Loucy (cell line): Measurements from ENCODE around the gene MAPRE2.

Experiments used
- H2AFZ ChIP-seq: fragments of 200-600 bp; sonication (generic); 2 replicates; pipeline ENCODE4 v1.6.0; 2016; ENCODE audit warnings: antibody characterized with exemption, mild to moderate bottlenecking, low read length, moderate library complexity
- H3F3A ChIP-seq: fragments of 200-600 bp; 2 replicates; pipeline ENCODE4 v1.6.0; 2016; ENCODE audit warnings: antibody characterized with exemption, low read depth, mild to moderate bottlenecking
- H3K27me3 ChIP-seq: fragments of 200-600 bp; sonication (generic); 2 replicates; pipeline ENCODE4 v1.6.1; 2014; ENCODE audit warnings: low read length, mild to moderate bottlenecking; ENCODE audit not compliant: insufficient read depth, poor library complexity, severe bottlenecking
- H3K36me3 ChIP-seq: fragments of 200-600 bp; sonication (generic); 2 replicates; pipeline ENCODE4 v1.6.1; 2016; ENCODE audit warnings: low read length; ENCODE audit not compliant: insufficient read depth
- H3K4me1 ChIP-seq: fragments of 200-600 bp; sonication (generic); 2 replicates; pipeline ENCODE4 v1.5.1; 2014; ENCODE audit warnings: low read length, mild to moderate bottlenecking; ENCODE audit not compliant: insufficient read depth, poor library complexity, severe bottlenecking
- H3K4me2 ChIP-seq: fragments of 200-600 bp; sonication (generic); 2 replicates; pipeline ENCODE4 v1.6.0; 2014; ENCODE audit warnings: antibody characterized with exemption, low read length, low read depth, mild to moderate bottlenecking; ENCODE audit not compliant: poor library complexity, severe bottlenecking
- H3K4me3 ChIP-seq: fragments of 200-600 bp; sonication (generic); 2 replicates; pipeline ENCODE4 v1.5.1; 2014; ENCODE audit warnings: low read length, mild to moderate bottlenecking, mixed read lengths; ENCODE audit not compliant: poor library complexity, severe bottlenecking
- H3K79me2 ChIP-seq: fragments of 200-600 bp; sonication (generic); 2 replicates; pipeline ENCODE4 v1.6.1; 2014; ENCODE audit warnings: low read length; ENCODE audit not compliant: insufficient read depth
- H3K9ac ChIP-seq: fragments of 200-600 bp; sonication (generic); 2 replicates; pipeline ENCODE4 v1.6.0; 2014; ENCODE audit warnings: mild to moderate bottlenecking, low read depth, low read length, moderate library complexity; ENCODE audit not compliant: poor library complexity, severe bottlenecking
- H3K9me2 ChIP-seq: fragments of 200-600 bp; sonication (generic); replicated peaks from 2 replicates; pipeline ENCODE4 v1.6.1; 2016; ENCODE audit warnings: low read depth, low read length, mixed read lengths
- H3K9me3 ChIP-seq: fragments of 200-600 bp; sonication (generic); 2 replicates; pipeline ENCODE4 v1.6.1; 2014; ENCODE audit warnings: mild to moderate bottlenecking, antibody characterized with exemption, low read length, low read depth; ENCODE audit not compliant: insufficient read depth
- H4K20me1 ChIP-seq: fragments of 200-600 bp; sonication (generic); 2 replicates; pipeline ENCODE4 v1.6.0; 2014; ENCODE audit warnings: antibody characterized with exemption, low read length, mild to moderate bottlenecking; ENCODE audit not compliant: insufficient read depth, poor library complexity, severe bottlenecking
- CTCF ChIP-seq: fragments of 200-600 bp; sonication (generic); conservative IDR thresholded peaks from 2 replicates; pipeline ENCODE4 v1.5.1; 2014; ENCODE audit warnings: mild to moderate bottlenecking, antibody characterized with exemption, low read length
- EZH2phosphoT487 ChIP-seq: fragments of 200-600 bp; IDR thresholded peaks from 2 replicates; pipeline ENCODE4 v1.6.1; 2018; ENCODE audit warnings: antibody characterized with exemption, mild to moderate bottlenecking, moderate library complexity, borderline replicate concordance

MAPRE2 gene

GRCh38 chr18:35055726-35056125, 14.5 kb downstream of the MAPRE2 start:
- H3K9me2 ChIP-seq: no peaks in the 10 kb centered on the region
- H4K20me1 ChIP-seq: peaks cover 29% of the 10 kb centered on the region
- no peaks in the 10 kb centered on the region for H3K27me3 ChIP-seq
- H3K4me1 ChIP-seq: peaks cover 9% of the 10 kb centered on the region
- H3K9ac ChIP-seq: no peak overlapping the region
- peaks cover 96% of the 10 kb centered on the region for H3K79me2 ChIP-seq
- H3K4me2 ChIP-seq: no peak overlapping the region
- no peak for TF ChIP-seq CTCF
- TF ChIP-seq EZH2phosphoT487: no peak
- no peaks in the 10 kb centered on the region for H3K9me3 ChIP-seq
- H3F3A ChIP-seq: no peaks in the 10 kb centered on the region
- H3K36me3 ChIP-seq: no peaks in the 10 kb centered on the region
- no peak overlapping the region for H3K4me3 ChIP-seq
- H2AFZ ChIP-seq: no peak overlapping the region

DNA sequence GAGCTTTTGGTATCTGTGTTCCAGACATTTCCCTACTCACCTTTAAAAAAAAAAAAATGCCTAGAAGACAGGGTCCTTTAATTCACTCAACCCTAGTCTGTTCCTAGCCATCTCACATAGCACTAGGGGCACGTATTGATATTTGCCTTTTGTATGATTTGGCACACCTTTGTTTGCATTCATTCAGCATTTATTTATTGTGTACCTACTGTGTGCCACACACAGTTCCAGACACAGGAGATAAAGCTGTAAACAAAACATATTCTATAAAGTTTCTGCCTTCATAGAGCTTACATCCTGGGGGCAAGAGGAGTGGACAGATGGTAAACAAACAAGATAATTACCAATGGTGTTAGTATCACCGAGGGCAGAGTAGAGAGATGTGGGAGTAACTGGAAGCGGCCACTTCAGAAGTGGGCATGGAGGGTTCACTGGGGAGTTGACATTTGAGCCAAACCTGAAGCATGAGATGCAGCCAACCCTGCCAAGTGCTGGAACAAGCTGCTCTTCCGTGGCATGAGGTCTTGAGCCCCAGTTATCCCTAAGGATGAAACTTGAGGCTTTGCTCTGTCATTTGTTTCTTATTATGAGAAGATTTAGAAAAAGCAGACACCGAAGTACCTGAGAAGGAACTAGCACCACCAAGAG, 18.2 kb downstream of the MAPRE2 start:
- H3K9ac ChIP-seq: no peak overlapping the region
- H3K4me1 ChIP-seq: no peaks in the 10 kb centered on the region
- TF ChIP-seq CTCF (no peak), EZH2phosphoT487 (no peak)
- peaks cover 26% of the 10 kb centered on the region for H4K20me1 ChIP-seq
- no peak overlapping the region for H3K4me2 ChIP-seq
- H3K79me2 ChIP-seq: peaks cover 97% of the 10 kb centered on the region
- H2AFZ ChIP-seq: no peak overlapping the region
- H3K27me3 ChIP-seq: no peaks in the 10 kb centered on the region
- H3K9me3 ChIP-seq: no peaks in the 10 kb centered on the region
- H3K4me3 ChIP-seq: no peak overlapping the region
- H3K9me2 ChIP-seq: no peaks in the 10 kb centered on the region
- H3K36me3 ChIP-seq: no peaks in the 10 kb centered on the region
- H3F3A ChIP-seq: no peaks in the 10 kb centered on the region

- Histone ChIP-seq H3K79me2 (peaks cover 96% of the 10 kb centered on the region), H3K4me1 (no peaks in the 10 kb centered on the region), H3K4me2 (no peak overlapping the region), H3K4me3 (no peak overlapping the region), H3K9me2 (no peaks in the 10 kb centered on the region), H3K9me3 (no peaks in the 10 kb centered on the region), H3K36me3 (no peaks in the 10 kb centered on the region), H3F3A (no peaks in the 10 kb centered on the region), H2AFZ (no peak overlapping the region), H3K27me3 (no peaks in the 10 kb centered on the region), H4K20me1 (peaks cover 23% of the 10 kb centered on the region), H3K9ac (no peak overlapping the region)
- TF ChIP-seq CTCF: no peak
- no peak for TF ChIP-seq EZH2phosphoT487
Observed at GRCh38 chr18:35060122-35060815, 19.1 kb downstream of the MAPRE2 start.
